C4-2B (cell line): ENCODE measurements around the gene ZNF69.
"Not testable (repeated sequence)": the region's sequence is repeated elsewhere in the genome, so short reads cannot be mapped to it uniquely, and the experiment has no call there.

Experiments
- H3K27ac ChIP-seq: fragments of 450-650 bp; 2 replicates; pipeline ENCODE4 v1.5.1; 2017
- ZFX ChIP-seq: fragments of 450-650 bp; IDR thresholded peaks from 2 replicates; pipeline ENCODE4 v1.6.1; 2017
- TF ChIP-seq, protein P1 (sequence below): fragments of 450-650 bp; conservative IDR thresholded peaks from 2 replicates; pipeline ENCODE4 v1.5.1; 2017; ENCODE audit warnings: mild to moderate bottlenecking

Gene ZNF69

DNA sequence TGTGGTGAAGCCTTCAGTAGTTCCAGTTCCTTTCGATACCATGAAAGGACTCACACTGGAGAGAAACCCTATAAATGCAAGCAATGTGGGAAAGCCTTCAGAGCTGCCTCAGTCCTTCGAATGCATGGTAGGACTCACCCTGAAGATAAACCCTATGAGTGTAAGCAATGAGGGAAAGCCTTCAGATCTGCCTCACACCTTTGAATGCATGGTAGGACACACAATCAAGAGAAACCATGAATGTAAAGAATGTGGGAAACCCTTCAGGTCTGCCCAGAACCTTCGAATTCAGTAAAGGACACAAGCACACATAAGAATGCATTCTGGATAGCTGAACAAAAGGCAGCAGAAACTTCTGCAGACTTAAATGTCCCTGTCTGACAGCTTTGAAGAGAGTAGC, 18.3 kb downstream of the ZNF69 start:
- no peak for TF ChIP-seq ZFX
- TF ChIP-seq, protein P1, sequence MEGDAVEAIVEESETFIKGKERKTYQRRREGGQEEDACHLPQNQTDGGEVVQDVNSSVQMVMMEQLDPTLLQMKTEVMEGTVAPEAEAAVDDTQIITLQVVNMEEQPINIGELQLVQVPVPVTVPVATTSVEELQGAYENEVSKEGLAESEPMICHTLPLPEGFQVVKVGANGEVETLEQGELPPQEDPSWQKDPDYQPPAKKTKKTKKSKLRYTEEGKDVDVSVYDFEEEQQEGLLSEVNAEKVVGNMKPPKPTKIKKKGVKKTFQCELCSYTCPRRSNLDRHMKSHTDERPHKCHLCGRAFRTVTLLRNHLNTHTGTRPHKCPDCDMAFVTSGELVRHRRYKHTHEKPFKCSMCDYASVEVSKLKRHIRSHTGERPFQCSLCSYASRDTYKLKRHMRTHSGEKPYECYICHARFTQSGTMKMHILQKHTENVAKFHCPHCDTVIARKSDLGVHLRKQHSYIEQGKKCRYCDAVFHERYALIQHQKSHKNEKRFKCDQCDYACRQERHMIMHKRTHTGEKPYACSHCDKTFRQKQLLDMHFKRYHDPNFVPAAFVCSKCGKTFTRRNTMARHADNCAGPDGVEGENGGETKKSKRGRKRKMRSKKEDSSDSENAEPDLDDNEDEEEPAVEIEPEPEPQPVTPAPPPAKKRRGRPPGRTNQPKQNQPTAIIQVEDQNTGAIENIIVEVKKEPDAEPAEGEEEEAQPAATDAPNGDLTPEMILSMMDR, result no peak
- no peak overlapping the region for H3K27ac ChIP-seq

DNA sequence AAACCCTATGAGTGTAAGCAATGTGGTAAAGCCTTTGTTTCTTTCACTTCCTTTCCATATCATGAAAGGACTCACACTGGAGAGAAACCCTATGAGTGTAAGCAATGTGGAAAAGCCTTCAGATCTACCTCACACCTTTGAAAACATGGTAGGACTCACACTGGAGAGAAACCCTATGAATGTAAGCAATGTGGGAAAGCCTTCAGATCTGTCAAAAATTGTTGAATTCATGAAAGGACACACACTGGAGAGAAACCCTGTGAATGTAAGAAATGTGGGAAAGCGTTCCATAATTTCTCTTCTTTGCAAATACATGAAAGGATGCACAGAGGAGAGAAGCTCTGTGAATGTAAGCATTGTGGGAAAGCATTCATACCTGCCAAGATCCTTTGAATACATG, 24.4 kb downstream of the ZNF69 start:
- H3K27ac ChIP-seq, result not testable (repeated sequence)

DNA sequence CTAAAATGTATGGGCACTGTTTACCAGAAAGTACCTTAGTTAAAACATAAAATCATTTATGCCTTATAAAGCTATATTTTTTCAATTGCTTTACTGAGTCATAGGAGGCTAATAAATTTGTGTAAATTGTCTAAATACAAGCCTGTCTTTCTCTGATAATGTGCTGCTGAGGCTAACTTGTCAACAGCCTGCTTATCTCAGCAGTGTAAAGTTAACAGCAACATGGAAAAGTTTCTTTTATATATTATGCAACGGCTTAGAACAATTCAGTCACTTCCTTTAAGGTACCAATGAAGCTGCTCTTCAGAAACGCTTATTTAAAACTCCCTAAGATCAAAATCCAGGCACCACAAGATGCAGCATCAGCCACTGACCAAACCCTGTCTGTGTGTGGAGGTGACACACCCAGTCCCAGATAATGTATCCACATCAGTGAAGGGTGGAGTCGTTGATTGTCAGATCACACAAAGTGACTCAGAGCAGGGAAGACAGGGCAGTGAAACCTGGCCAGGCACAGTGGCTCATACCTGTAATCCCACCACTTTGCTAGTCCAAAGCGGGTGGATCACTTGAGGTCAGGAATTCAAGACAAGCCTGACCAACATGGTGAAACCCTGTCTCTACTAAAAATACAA, 27.0 kb downstream of the ZNF69 start:
- H3K27ac ChIP-seq, result not testable (repeated sequence)

DNA sequence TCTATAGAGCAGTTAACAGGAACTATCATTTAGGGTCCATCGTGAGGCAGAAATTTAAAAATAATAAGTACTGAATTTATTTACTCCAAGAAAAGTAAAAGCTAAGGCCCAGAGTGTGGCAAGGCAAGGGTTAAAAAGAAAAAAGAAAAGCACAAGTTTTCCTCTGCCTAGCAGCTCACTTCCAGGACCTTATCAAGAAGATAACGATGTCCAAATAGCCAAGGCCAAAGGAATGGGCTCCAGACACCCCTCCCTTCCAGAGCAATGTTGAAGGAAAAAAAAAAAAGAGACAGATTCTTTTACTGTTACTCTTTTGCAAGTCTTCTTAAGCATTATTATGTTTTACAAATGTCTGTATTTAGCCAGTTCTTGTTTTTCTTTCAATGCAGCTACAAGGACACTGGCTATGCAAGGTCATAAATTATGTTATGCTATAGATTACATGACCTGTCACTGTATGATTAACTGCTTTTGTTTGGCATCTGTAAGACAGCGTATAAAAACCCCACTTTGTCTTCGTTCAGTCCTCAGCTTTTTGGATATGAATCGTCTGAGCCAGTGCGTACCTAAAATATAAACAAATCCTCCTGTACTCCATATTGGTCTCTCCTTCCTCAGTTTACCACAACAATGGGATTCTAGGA, 34.4 kb downstream of the ZNF69 start:
- TF ChIP-seq, protein P1, result no peak
- no peak for TF ChIP-seq ZFX
- no peak overlapping the region for H3K27ac ChIP-seq

DNA sequence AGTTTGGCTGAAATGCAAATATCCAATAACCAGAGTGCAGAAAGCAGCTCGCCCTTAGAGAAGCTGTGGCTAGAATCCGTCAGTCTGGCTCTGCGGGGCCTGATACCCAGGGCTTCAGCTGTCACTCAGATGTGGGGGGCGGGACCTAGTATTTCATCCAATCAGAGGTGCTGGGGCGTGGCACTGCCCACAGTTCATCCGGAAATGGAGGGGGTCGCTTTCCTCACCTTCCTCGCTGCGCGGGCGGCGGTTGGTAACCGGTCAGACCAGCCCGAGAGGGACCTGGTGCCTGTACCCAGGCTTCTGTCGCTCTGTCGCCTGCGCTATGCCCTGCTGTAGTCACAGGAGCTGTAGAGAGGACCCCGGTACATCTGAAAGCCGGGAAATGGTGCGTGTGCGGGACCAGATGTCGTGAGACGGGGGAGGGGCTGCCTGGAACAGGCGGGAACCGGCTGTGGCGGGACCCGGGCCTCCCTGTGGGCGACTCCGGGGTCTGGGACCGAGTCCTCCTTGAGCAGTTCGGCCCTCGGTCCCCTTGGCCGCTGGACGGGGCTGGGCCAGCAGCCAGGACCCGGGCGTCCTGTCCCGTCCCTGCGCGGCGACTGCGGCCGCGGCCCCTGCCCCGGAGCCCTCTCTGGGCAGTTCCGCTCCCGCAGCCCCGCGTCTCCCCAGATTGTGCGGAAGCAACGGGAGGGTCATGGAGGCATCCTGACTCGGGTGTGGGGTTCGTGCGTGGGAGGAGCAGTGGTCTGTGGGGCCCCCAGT, 37.5 kb downstream of the ZNF69 start, which contains the start of gene ZNF700:
Gene ZNF700 (plus strand): TSS at position 222 of the 765 bp plus-strand sequence. CDS start 104 bp downstream, at position 326.
- peak within 1 kb of the TSS; percentile 96 for H3K27ac ChIP-seq
- peak; percentile 46; the same call in 1 of the 2 replicates for TF ChIP-seq ZFX
- TF ChIP-seq, protein P1, result no peak

DNA sequence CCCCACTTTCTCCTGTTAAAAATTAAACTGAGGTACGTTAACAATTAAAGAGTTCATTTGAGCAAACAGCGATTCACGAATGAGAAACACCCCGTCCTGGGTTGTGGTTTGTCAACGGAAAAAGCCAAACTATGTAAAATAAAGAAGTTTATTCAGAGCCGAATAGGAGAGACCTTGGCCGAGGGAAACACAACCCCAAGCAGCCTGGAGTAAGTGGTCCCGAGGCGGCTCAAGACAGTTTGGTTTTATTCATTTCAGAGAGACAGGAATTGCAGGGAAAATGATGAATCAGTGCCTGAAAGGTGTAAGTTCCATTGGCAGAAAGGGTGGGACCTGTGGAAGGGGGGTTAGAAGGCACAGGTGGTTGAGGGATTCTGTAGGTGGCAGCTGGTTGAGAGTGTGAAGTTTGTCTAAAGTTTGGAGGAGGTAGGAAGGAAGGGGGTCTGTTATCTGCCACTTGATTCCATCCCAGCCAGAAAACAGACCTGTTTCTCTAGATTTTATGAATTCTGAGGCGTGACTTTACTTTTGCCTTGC, 38.1 kb downstream of the ZNF69 start:
- peak overlapping the region; percentile 96 for H3K27ac ChIP-seq

DNA sequence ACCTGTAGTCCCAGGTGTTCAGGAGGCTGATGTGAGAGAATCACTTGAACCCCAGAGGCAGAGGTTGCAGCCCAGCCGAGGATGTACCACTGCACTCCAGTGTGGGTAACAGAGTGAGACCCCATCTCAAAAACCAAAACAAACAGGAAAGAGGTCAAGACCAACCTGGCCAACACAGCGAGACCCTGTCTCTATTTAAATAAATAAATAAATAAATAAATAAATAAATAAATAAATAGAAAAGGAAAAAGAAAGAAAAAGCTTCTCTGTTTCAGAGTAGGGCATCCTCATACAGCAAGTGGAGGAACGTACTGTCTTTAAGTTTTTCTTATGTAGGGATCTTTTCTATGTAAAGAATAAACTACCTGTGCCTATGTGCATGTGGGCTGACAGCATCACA, 39.6 kb downstream of the ZNF69 start:
- H3K27ac ChIP-seq, result no peak overlapping the region
- TF ChIP-seq, protein P1, result no peak
- no peak for TF ChIP-seq ZFX

DNA sequence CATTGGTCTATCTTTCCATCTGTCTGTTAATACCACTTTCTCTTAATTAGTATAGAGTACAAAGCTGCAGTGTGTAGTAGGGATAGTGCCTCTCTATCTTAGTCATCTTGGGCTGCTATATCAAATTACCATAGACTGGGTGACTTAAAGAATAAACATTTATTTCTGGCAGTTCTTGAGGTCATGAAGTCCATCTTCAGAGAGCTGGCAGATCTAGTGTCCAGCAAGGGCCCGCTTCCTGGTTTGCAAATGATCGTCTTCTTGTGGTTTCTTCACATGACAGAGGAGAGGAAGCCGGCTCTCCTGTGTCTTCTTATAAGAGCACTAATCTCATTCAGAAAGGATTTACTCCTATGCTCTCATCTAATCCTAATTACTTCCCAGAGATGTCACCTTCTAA, 43.5 kb downstream of the ZNF69 start:
- TF ChIP-seq, protein P1, result no peak
- TF ChIP-seq ZFX, result no peak
- no peak overlapping the region for H3K27ac ChIP-seq
